ENCODE results near the gene FBXO44.

- TF ChIP-seq POLR2A (IDR thresholded peaks at IDR 0.05; ENCODE audit: low read length) = no peak
- no peak for TF ChIP-seq GATA1 (IDR thresholded peaks at IDR 0.05; ENCODE audit: low read depth, low read length)
Observed at GRCh38 chr1:11641776-11642305, 12.8 kb upstream of the FBXO44 start.
